Activated T-cell treated with anti-CD3 and anti-CD28 coated beads, Interleukin-2, amount 50 U/mL, for 72 hours (primary cell): ENCODE results near the gene PCGF1. TPM values are rescaled to one million over a fixed set of nuclear protein-coding genes. Genes with fewer than 3 reads are reported as not detected.

Source experiments
- ATAC-seq, 2 donors: fragments of 150-1000 bp; cut with Tn5 transposase; replicated peaks in 1 of 2; 2 replicates each; pipeline ENCODE4 v1.10.0; 2021; ENCODE audit warnings: moderate library complexity in 2 of 2, mild to moderate bottlenecking in 1 of 2
- DNase-seq, 2 donors: peaks; one replicate each; pipeline ENCODE4 v3.0.0; 2021 to 2022; ENCODE audit warnings: mixed read lengths in 1 of 2
- H3K27ac Mint-ChIP-seq: one replicate; pipeline ENCODE4 v1.8.0; 2022; ENCODE audit warnings: mild to moderate bottlenecking, moderate library complexity, mixed read lengths
- H3K27me3 Mint-ChIP-seq: one replicate; pipeline ENCODE4 v1.8.0; 2022; ENCODE audit warnings: low read depth, mixed read lengths
- H3K36me3 Mint-ChIP-seq, 2 donors: one replicate each; pipeline ENCODE4 v1.8.0; 2022; ENCODE audit warnings: mixed read lengths in 2 of 2, mild to moderate bottlenecking in 1 of 2; ENCODE audit not compliant: insufficient read depth in 2 of 2
- H3K4me1 Mint-ChIP-seq: one replicate; pipeline ENCODE4 v1.8.0; 2022; ENCODE audit warnings: low read depth, mixed read lengths
- H3K4me3 Mint-ChIP-seq, 2 donors: one replicate each; pipeline ENCODE4 v1.8.0; 2022; ENCODE audit warnings: mild to moderate bottlenecking in 2 of 2, mixed read lengths in 2 of 2, moderate library complexity in 2 of 2
- H3K9me3 Mint-ChIP-seq, 2 donors: one replicate each; pipeline ENCODE4 v1.8.0; 2022; ENCODE audit warnings: mixed read lengths in 2 of 2
- total RNA-seq, 2 donors: library from RNA; stranded (reverse); gene quantifications; one replicate each; pipeline ENCODE4 v1.2.3, GENCODE V29; 2022

The PCGF1 gene
- total RNA-seq, 2 donors from 2014 or later, result 46.9 to 63.1 TPM

DNA sequence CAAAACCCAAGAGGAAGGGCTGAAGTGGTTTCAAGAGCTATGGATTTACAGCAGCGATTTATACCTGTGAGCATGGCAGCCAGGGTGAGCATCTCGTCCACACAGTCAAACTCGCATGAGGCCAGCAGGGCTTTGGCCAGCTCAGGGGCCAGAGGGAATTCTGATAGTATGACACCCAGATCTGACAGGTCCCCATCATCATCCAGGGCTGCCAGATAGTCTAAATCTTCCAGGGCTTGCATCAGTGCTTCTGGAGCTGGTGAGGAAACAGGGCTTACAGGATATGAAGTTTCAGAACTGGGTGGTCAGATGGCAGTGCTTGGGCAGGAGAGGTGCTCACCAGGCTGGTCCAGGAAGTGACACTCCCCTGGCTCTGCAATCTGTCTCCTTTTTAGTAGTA lies 15.0 kb upstream of the PCGF1 start:
- no peak for DNase-seq
- Mint-ChIP-seq H3K9me3 (peaks cover 0 to 3% of the 10 kb centered on the region in 2 donors), H3K27ac (no peak overlapping the region), H3K4me1 (peaks cover 4% of the 10 kb centered on the region), H3K27me3 (peaks cover 29% of the 10 kb centered on the region), H3K36me3 (peaks cover 8 to 12% of the 10 kb centered on the region in 2 donors), H3K4me3 (no peak overlapping the region)
- no peak for ATAC-seq

GRCh38 chr2:74516650-74517049 lies 9.2 kb upstream of the PCGF1 start:
- no peak for ATAC-seq
- DNase-seq, result no peak
- peak overlapping the region; percentile 84 to 86 for H3K4me3 Mint-ChIP-seq
- H3K27me3 Mint-ChIP-seq, result peaks cover 75% of the 10 kb centered on the region
- no peak overlapping the region for H3K27ac Mint-ChIP-seq
- H3K4me1 Mint-ChIP-seq, result peaks cover 15% of the 10 kb centered on the region
- no peaks in the 10 kb centered on the region for H3K9me3 Mint-ChIP-seq
- peaks cover 3 to 7% of the 10 kb centered on the region in 2 donors for H3K36me3 Mint-ChIP-seq

DNA sequence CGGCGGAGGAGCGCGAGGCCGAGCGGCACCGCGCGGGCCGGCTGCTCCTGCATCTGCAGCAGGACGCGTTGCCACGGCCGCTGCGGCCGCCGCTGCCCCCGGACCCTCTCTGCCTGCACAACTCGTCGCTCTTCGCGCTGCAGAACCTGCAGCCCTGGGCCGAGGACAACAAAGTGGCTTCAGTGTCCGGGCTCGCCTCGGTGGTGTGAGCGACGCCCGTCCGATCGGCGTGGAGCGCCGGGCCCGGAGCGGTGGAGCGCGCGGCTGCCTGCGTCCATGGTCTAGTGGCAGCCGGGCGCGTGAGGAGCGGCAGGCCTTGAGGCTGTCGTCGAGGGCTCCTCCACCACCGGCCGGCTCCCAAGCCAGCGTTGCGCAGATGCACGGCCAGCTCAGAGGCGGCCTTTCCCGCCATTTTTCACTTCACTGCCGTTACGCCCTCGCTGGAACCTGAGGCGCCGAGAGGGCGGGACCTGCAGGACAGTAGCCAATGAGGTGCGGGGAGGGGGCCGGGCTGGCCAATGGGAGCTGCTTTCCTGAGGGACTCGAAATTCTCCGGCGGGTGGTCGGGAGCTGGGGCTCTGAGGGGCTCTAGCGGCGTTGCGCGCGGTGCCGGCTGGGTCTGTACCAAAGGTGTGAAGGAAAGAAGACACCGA lies 8.6 kb upstream of the PCGF1 start:
- no peak overlapping the region for H3K27ac Mint-ChIP-seq
- peak overlapping the region; percentile 84 to 86 for H3K4me3 Mint-ChIP-seq
- H3K36me3 Mint-ChIP-seq, result peaks cover 3 to 7% of the 10 kb centered on the region in 2 donors
- peaks cover 81% of the 10 kb centered on the region for H3K27me3 Mint-ChIP-seq
- DNase-seq, result peak; percentile 81 to 85
- H3K4me1 Mint-ChIP-seq, result peaks cover 21% of the 10 kb centered on the region
- ATAC-seq, result peak; percentile 77 to 82
- no peaks in the 10 kb centered on the region for H3K9me3 Mint-ChIP-seq

GRCh38 chr2:74515271-74515980 lies 7.9 kb upstream of the PCGF1 start:
- peaks cover 80% of the 10 kb centered on the region for H3K27me3 Mint-ChIP-seq
- H3K27ac Mint-ChIP-seq, result no peak overlapping the region
- H3K4me1 Mint-ChIP-seq, result peaks cover 22% of the 10 kb centered on the region
- DNase-seq (no peak), ATAC-seq (peak; percentile 2 to 10)
- H3K4me3 Mint-ChIP-seq, result peak overlapping the region; percentile 71 to 86
- peaks cover 3 to 7% of the 10 kb centered on the region in 2 donors for H3K36me3 Mint-ChIP-seq
- H3K9me3 Mint-ChIP-seq, result no peaks in the 10 kb centered on the region

- peak; percentile 22 to 27 for ATAC-seq
- peak within 1 kb of the TSS; percentile 71 to 86 for H3K4me3 Mint-ChIP-seq
- peaks cover 26% of the 10 kb centered on the region for H3K4me1 Mint-ChIP-seq
- H3K27ac Mint-ChIP-seq, result no peak within 1 kb of the TSS
- peak in 1 of 2 donors; percentile 29 for DNase-seq
- peaks cover 76% of the 10 kb centered on the region for H3K27me3 Mint-ChIP-seq
- H3K36me3 Mint-ChIP-seq, result peaks cover 3 to 7% of the 10 kb centered on the region in 2 donors
- H3K9me3 Mint-ChIP-seq, result no peaks in the 10 kb centered on the region
These were observed 7.1 kb upstream of the PCGF1 start, which contains the start of gene TLX2 for GRCh38 chr2:74514368-74515270. Gene TLX2, plus strand, starts transcription at chr2:74514450. Its CDS starts 357 bp downstream, at chr2:74514807.

DNA sequence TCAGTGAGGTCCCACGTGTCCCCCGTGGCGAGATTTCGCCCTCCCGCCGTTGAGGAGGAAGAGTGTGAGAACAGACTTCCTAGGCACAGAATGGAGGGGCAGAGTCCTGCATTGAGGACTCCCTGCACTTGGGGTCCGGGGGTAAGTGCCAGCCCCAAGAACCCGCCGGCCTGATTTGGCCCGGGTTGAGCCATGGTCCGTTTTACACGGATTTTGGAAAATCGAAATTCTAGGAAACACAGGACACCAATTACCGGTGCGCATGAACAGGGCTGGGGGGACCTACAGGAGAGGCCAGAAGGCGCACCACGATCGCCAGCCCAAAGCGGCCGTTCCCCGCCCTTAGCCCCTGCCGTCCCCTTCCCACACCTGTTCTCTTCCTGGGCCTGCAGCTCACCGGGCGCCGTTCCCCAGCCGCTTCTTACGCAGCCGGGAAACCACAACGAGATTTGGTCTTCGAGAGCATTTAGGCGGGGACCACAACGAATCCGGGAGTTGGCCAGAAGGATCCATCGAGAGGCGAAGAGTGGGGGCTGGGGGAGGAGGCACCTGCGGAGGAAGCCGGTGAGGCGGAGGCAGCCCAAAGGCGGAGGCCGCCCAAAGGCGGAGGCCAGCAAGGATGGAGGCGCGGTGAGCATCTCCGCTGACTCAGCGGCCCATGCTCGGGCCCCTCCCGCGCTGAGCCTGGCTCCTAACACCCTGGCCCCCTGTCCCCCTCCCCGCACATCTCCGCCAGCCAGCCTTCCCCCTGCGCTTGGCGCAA lies 6.3 kb upstream of the PCGF1 start:
- peaks cover 30% of the 10 kb centered on the region for H3K4me1 Mint-ChIP-seq
- no peaks in the 10 kb centered on the region for H3K9me3 Mint-ChIP-seq
- DNase-seq (peak; percentile 54 to 56), ATAC-seq (peak; percentile 49 to 52)
- H3K27ac Mint-ChIP-seq, result no peak overlapping the region
- peaks cover 3 to 7% of the 10 kb centered on the region in 2 donors for H3K36me3 Mint-ChIP-seq
- H3K4me3 Mint-ChIP-seq, result peak overlapping the region; percentile 59 to 71
- H3K27me3 Mint-ChIP-seq, result peaks cover 71% of the 10 kb centered on the region

GRCh38 chr2:74512744-74513604 lies 5.5 kb upstream of the PCGF1 start:
- Mint-ChIP-seq H3K9me3 (no peaks in the 10 kb centered on the region), H3K27me3 (peaks cover 63% of the 10 kb centered on the region), H3K36me3 (peaks cover 3 to 7% of the 10 kb centered on the region in 2 donors), H3K4me3 (peak overlapping the region; percentile 59 to 71), H3K27ac (no peak overlapping the region), H3K4me1 (peaks cover 38% of the 10 kb centered on the region)
- DNase-seq, result no peak
- no peak for ATAC-seq

DNA sequence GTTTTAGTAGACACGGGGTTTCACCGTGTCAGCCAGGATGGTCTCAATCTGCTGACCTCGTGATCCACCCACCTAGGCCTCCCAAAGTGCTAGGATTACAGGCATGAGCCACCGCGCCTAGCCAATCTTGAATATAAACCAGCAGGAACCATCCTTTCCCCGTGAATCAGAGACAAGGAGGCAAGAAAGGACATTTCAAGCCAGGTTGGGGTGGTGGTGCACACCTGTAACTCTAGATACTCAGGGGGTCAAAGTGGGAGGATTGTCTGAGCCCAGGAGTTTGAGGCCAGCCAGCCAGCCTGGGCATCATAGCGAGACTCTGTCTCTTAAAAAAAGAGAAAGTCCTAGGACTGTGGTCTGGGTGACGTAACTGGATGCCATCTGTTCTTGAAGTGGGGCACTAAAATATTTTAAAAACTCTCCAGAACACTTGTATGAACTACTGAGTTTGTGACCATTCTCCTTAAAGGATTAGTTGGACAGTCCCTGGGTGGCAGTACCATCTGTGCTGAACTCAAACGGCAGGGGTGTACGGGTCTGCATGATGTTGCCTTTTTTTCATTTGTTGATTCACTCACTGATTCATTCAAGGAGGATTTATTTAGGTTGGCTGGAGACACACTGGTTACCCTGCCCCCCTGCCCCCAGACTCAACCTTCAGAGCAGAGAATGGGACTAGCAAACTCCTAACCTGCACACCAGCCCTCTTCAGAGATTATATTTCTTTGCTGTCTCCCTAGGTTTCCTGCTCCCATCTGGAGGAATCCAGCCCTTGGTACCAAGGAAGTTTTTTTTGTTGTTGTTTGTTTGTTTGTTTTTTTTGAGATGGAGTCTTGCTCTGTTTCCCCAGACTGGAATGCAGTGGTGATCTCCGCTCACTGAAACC lies 3.9 kb upstream of the PCGF1 start:
- Mint-ChIP-seq H3K9me3 (no peaks in the 10 kb centered on the region), H3K4me3 (peak overlapping the region in 1 of 2 donors; percentile 21), H3K36me3 (peaks cover 3 to 6% of the 10 kb centered on the region in 2 donors), H3K4me1 (peaks cover 44% of the 10 kb centered on the region), H3K27me3 (peaks cover 47% of the 10 kb centered on the region), H3K27ac (no peak overlapping the region)
- DNase-seq, result no peak
- no peak for ATAC-seq

DNA sequence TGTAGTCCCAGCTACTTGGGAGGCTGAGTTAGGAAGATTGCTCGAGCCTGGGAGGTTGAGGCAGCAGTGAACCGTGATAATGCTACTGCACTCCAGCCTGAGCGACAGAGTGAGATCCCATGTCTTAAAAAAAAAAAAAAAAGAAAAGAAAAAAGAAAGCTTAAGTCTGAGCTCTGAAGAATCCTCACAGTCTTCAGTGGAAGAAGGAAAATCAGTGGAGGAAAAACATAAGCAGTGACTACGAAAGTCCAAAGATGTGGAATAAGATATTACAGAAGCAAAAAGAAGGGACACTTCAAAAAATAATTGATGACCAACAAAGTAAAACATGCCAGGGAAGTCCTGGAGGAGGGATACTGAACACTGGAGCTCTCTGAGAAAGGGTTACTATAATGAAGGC lies 2.8 kb upstream of the PCGF1 start:
- H3K27ac Mint-ChIP-seq, result no peak overlapping the region
- DNase-seq (no peak), ATAC-seq (no peak)
- H3K36me3 Mint-ChIP-seq, result peaks cover 3 to 9% of the 10 kb centered on the region in 2 donors
- peaks cover 41% of the 10 kb centered on the region for H3K27me3 Mint-ChIP-seq
- peak overlapping the region in 1 of 2 donors; percentile 52 for H3K4me3 Mint-ChIP-seq
- H3K9me3 Mint-ChIP-seq, result no peaks in the 10 kb centered on the region
- H3K4me1 Mint-ChIP-seq, result peaks cover 46% of the 10 kb centered on the region

- Mint-ChIP-seq H3K4me3 (peak overlapping the region; percentile 90 to 92), H3K27me3 (peaks cover 42% of the 10 kb centered on the region), H3K4me1 (peaks cover 64% of the 10 kb centered on the region), H3K27ac (peak overlapping the region; percentile 98), H3K36me3 (peaks cover 6 to 15% of the 10 kb centered on the region in 2 donors), H3K9me3 (no peaks in the 10 kb centered on the region)
- peak in 1 of 2 donors; percentile 16 for ATAC-seq
- DNase-seq, result peak; percentile 32 to 34
These were observed 528 bp upstream of the PCGF1 start for GRCh38 chr2:74507926-74508520.
